Tibial nerve (tissue), 4 donors: Measurements from ENCODE around the gene MME. TPM values are rescaled to one million over a fixed set of nuclear protein-coding genes. Genes with fewer than 3 reads are reported as not detected.

ENCODE experiments used
- DNase-seq, 2 donors: peaks; one replicate each; pipeline ENCODE4 v3.0.0-alpha.2; 2019; ENCODE audit warnings: low spot score in 2 of 2
- H3K27ac ChIP-seq, 4 donors: fragments of 200-600 bp; sonication (generic) in 3 of 4; one replicate each; pipeline ENCODE4 v1.5.1; 2017 to 2019; ENCODE audit warnings: mild to moderate bottlenecking in 1 of 4
- H3K27me3 ChIP-seq, 2 donors: fragments of 200-600 bp; sonication (generic) in 1 of 2; one replicate each; pipeline versions ENCODE4 v1.5.1 to v1.6.0; 2017 to 2019
- H3K36me3 ChIP-seq, 3 donors: fragments of 200-600 bp; sonication (generic); one replicate each; pipeline ENCODE4 v1.5.1; 2018 to 2019
- H3K4me1 ChIP-seq, 4 donors: fragments of 200-600 bp; sonication (generic) in 3 of 4; one replicate each; pipeline ENCODE4 v1.5.1; 2017 to 2019
- H3K4me3 ChIP-seq, 4 donors: fragments of 200-600 bp; sonication (generic) in 3 of 4; one replicate each; pipeline ENCODE4 v1.5.1; 2017 to 2019; ENCODE audit warnings: mild to moderate bottlenecking in 1 of 4, moderate library complexity in 1 of 4
- H3K9me3 ChIP-seq, 4 donors: fragments of 200-600 bp; sonication (generic) in 3 of 4; one replicate each; pipeline ENCODE4 v1.5.1; 2017 to 2019
- EP300 ChIP-seq, 2 donors: sonication (generic); formaldehyde crosslinking; IDR thresholded peaks; one replicate each; pipeline ENCODE4 v1.6.1; 2017; ENCODE audit warnings: antibody characterized with exemption in 2 of 2, mild to moderate bottlenecking in 1 of 2
- POLR2A ChIP-seq, 2 donors: fragments of 450-650 bp; IDR thresholded peaks; one replicate each; pipeline ENCODE4 v1.6.1; 2017; ENCODE audit warnings: antibody characterized with exemption in 2 of 2, mild to moderate bottlenecking in 2 of 2, moderate library complexity in 2 of 2
- WGBS, 2 donors: methylation state at CpG; one replicate each; pipeline ENCODE4 v1.1.5; 2018; 5-methylcytosine and 5-hydroxymethylcytosine counted together
- total RNA-seq, 4 donors: library from RNA; depleted of rRNA; stranded (reverse); fragments of >200 nt; gene quantifications; one replicate each; pipeline ENCODE4 v1.1.0, GENCODE V29; 2016
- TF ChIP-seq, protein P1 (sequence below), 5 experiments: fragments of 200-600 bp in 3 of 5; fragments of 450-650 bp in 2 of 5; sonication (generic) in 3 of 5; IDR thresholded peaks; one replicate each; pipeline ENCODE4 v1.5.1; 2016 to 2019; ENCODE audit warnings: antibody characterized with exemption in 5 of 5, mild to moderate bottlenecking in 3 of 5, moderate library complexity in 2 of 5

The MME gene
- 100 to 1,000 TPM in 3 of 4 donors, 10 to 100 TPM in 1; 47.7 to 127 (median 112) TPM for total RNA-seq

DNA sequence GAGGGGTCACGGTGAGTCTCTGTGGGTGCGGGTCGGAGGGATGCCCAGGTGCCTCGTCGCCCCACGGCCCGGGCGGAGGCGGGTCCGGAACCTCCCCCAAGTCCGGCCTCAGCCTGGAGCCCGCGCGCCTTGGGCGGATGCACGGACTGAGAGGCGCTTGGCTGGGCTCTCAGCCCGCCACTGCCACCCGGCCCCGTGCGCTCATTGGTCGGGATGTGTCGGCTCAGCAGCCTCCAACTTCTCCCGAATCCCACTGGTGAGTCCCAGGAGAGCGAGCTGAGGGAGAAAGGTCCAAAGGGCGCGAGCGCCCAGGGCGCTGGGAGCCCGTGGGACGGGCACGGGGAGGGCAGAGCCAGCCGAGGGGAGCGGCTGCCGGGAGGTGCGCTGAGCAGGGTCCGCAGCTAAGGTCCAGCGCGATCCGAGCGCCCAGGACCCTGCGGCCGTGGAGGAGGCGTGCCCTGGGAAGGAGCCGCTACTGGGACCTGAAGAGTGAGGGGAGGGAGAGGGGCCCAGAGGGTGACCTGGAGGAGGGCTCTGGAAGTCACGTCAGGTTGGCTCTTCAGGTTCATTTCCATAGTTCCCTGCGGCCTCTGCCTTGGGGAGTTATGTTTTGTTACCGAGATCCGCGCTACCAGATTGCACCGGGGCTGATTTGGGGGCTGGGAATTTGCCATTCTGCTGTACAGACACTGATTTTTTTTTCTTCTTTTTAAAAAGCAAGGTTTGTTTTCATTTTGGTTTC is at the start of gene MME:
Gene MME (plus strand): TSS at position 574 of the 742 bp plus-strand sequence. CDS start 3,849 bp downstream, outside the sequence.
- Histone ChIP-seq H3K27me3 (peaks cover 0 to 10% of the 10 kb centered on the region in 2 donors), H3K27ac (peak within 1 kb of the TSS; percentile 44 to 74 (median 60))
- peak in 1 of 2 donors; percentile 7 for DNase-seq

DNA sequence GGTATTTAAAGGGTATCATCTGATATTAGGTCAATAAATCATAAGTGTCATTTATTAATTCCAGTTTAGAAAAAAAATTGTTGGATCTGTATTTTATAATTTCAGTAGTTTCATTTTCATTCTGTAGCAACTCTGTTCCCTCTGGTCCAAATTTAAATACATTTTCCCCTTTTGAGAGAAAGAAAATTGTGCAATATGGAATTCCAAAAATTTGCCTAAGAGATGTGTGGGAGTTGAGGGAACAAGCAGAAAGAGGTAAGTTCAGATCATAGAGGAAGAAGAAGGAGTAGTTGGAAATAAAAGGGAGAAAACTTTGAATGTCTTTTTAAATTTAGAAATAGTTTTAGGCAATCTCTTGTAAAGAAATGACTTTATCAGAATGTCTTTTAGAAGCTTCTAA is 48.9 kb upstream of the MME start:
- Histone ChIP-seq H3K9me3 (peaks cover 0 to 5% (median 0%) of the 10 kb centered on the region in 4 donors), H3K27me3 (no peaks in the 10 kb centered on the region), H3K36me3 (no peaks in the 10 kb centered on the region), H3K4me3 (no peak overlapping the region), H3K27ac (peak overlapping the region in 1 of 4 donors; percentile 36), H3K4me1 (peaks cover 0 to 3% (median 0%) of the 10 kb centered on the region in 4 donors)
- TF ChIP-seq POLR2A (IDR thresholded peaks at IDR 0.05) (no peak), EP300 (IDR thresholded peaks at IDR 0.05) (no peak)
- TF ChIP-seq, protein P1, sequence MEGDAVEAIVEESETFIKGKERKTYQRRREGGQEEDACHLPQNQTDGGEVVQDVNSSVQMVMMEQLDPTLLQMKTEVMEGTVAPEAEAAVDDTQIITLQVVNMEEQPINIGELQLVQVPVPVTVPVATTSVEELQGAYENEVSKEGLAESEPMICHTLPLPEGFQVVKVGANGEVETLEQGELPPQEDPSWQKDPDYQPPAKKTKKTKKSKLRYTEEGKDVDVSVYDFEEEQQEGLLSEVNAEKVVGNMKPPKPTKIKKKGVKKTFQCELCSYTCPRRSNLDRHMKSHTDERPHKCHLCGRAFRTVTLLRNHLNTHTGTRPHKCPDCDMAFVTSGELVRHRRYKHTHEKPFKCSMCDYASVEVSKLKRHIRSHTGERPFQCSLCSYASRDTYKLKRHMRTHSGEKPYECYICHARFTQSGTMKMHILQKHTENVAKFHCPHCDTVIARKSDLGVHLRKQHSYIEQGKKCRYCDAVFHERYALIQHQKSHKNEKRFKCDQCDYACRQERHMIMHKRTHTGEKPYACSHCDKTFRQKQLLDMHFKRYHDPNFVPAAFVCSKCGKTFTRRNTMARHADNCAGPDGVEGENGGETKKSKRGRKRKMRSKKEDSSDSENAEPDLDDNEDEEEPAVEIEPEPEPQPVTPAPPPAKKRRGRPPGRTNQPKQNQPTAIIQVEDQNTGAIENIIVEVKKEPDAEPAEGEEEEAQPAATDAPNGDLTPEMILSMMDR (IDR thresholded peaks at IDR 0.05), result no peak
- DNase-seq, result no peak

More for the DNA sequence above, at the start of gene MME:
- peaks cover 0 to 8% (median 3%) of the 10 kb centered on the region in 4 donors for H3K9me3 ChIP-seq
- peaks cover 0 to 11% (median 0%) of the 10 kb centered on the region in 4 donors for H3K4me1 ChIP-seq
- H3K4me3 ChIP-seq, result peak within 1 kb of the TSS; percentile 57 to 72 (median 66)
- WGBS, 2 donors, result 1 to 2% methylated on average over 31 to 50 of the region's 51 CpGs
- TF ChIP-seq POLR2A (IDR thresholded peaks at IDR 0.05), result no peak
- peak in 1 of 2 donors; percentile 17 for TF ChIP-seq EP300 (IDR thresholded peaks at IDR 0.05)
- TF ChIP-seq, protein P1 (IDR thresholded peaks at IDR 0.05), result no peak
- no peaks in the 10 kb centered on the region for H3K36me3 ChIP-seq

DNA sequence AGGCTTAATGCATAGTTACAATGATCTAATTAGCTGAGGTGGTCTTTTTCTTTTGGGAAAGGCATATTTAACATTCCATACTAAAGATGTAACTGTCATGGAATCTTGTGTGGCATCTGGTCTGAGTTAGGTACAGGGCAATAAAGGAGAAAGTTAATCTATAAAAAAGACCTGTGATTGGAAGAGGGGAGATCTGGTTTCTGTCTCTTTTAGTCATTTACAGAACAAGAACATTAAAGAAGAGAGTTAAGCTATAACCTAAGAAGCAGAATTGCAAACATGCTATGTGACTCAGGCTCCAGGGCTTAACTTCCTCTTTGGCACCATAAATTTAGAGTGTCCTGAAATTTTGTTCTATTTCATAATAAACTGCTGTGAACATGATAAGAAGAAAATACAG is 47.2 kb upstream of the MME start:
- Histone ChIP-seq H3K4me3 (no peak overlapping the region), H3K4me1 (peaks cover 0 to 3% (median 0%) of the 10 kb centered on the region in 4 donors), H3K27ac (no peak overlapping the region), H3K36me3 (no peaks in the 10 kb centered on the region), H3K27me3 (no peaks in the 10 kb centered on the region), H3K9me3 (peaks cover 0 to 5% (median 0%) of the 10 kb centered on the region in 4 donors)
- TF ChIP-seq EP300 (IDR thresholded peaks at IDR 0.05) (no peak), POLR2A (IDR thresholded peaks at IDR 0.05) (no peak)
- TF ChIP-seq, protein P1 (IDR thresholded peaks at IDR 0.05), result no peak
- no peak for DNase-seq

DNA sequence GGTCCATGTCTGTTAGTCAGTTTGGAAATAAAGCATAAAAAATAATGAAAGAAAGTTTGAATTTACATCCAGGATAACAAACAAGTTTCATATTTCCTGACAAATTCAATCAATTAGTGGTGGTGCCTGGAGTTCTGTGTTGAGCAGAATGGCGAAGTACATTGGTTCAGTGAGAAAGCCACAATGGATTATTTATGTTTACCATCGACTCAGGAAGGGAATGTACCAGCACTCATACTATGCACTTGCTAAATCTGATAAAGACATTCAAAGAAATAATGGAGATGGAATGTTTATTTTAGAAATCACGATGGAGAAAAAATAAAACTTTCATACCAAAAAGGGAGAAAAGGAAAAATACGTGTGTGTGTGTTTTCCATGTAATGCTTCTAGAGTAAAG is 45.3 kb upstream of the MME start:
- Histone ChIP-seq H3K4me3 (no peak overlapping the region), H3K27ac (no peak overlapping the region), H3K36me3 (no peaks in the 10 kb centered on the region), H3K27me3 (no peaks in the 10 kb centered on the region), H3K9me3 (no peaks in the 10 kb centered on the region), H3K4me1 (peaks cover 0 to 3% (median 0%) of the 10 kb centered on the region in 4 donors)
- TF ChIP-seq, protein P1 (IDR thresholded peaks at IDR 0.05), result no peak
- TF ChIP-seq POLR2A (IDR thresholded peaks at IDR 0.05) (no peak), EP300 (IDR thresholded peaks at IDR 0.05) (no peak)
- no peak for DNase-seq
- 60 to 61% methylated on average over 4 of the region's 4 CpGs for WGBS, 2 donors

DNA sequence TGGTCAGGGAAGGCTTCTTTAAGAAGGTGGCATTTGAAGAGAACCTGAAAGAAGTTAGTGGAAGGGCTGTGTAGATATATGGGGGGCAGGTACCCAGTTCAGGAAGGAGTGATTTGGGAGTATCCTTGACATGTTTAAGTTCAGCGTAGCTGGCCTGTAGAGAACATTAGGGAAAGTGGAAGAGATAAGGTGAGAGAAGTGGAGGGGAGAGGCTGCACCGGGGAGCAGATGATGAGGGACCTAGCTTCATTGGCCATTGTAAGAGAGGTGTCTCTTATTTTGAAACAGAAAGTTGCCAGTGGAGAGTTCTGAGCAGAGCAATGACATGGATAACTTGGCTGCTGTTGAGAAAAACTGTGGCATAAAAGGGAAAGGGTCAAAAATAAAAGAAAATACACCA is 44.6 kb upstream of the MME start:
- Histone ChIP-seq H3K9me3 (no peaks in the 10 kb centered on the region), H3K27ac (no peak overlapping the region), H3K27me3 (no peaks in the 10 kb centered on the region), H3K36me3 (no peaks in the 10 kb centered on the region), H3K4me1 (peaks cover 0 to 3% (median 0%) of the 10 kb centered on the region in 4 donors), H3K4me3 (no peak overlapping the region)
- WGBS, 2 donors, result 84 to 94% methylated on average over 2 of the region's 2 CpGs
- TF ChIP-seq EP300 (IDR thresholded peaks at IDR 0.05), result no peak
- TF ChIP-seq POLR2A (IDR thresholded peaks at IDR 0.05), result no peak
- TF ChIP-seq, protein P1 (IDR thresholded peaks at IDR 0.05), result no peak
- no peak for DNase-seq
